ENCODE data around the gene KCNC3. TPM values are rescaled to one million over a fixed set of nuclear protein-coding genes. Genes with fewer than 3 reads are reported as not detected.
A peak's percentile ranks its signal among the peaks of the same experiment; 100 is the strongest.

The KCNC3 gene
- total and polyA plus RNA-seq, 2 donors (not counting 3 experiments of a cell fraction or from before 2014, with no cell fraction given) = 0.22 to 0.91 TPM

DNA sequence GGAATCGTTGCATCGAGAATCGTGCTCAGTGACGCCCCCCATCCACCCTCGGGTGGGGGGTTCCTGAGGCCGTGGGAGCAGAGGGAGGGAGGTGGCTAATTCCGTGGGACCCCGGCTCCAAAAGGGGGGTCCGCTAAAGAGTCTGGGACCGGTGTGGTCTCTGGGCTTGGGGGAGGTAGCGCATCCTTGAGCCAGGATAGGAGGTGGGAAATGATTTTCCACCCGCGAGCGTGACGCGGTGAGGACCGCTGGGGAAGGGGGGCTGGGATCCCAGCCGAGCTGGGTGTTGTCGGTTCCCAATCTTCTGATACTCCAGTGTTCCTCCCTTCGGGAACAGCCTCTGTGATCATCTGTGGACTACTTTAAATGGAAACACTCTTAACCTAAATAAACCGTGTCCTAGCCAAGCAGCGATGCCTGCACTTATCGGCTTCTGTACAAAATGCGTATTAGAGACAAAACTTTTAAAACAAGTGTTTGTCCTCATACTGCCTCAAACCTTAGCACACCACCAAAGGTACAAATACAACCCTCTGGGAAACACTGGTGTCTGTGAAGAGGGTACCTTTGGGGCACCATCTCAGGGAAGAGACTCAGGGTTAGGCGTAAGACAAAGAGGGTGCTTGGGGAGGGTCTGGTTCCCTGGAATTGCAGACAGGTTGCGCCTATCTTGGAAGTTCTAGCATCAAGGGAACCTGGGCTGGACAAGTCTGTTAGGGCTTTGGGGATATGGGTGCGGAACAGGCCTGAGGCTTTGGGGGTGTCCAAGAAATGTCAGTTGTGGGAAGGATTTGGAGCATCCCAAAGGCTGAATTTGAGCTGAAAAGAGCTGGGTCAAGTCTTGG is 16.0 kb downstream of the KCNC3 start:
- Histone ChIP-seq H4K20me1 (replicated peaks; ENCODE audit: control insufficient read depth, extremely low read depth, insufficient read depth, low read length) (no peaks in the 10 kb centered on the region), H3K9ac (replicated peaks; ENCODE audit: extremely low read depth, insufficient read depth, low read length) (no peak overlapping the region), H2AFZ (ENCODE audit: low read depth, low read length) (no peak overlapping the region), H3K36me3 (ENCODE audit: control insufficient read depth in 2 of 2, extremely low read depth in 1 of 2, insufficient read depth in 2 of 2, low read length in 2 of 2) (no peaks in the 10 kb centered on the region), H3K9me3 (replicated peaks; ENCODE audit: control insufficient read depth, insufficient read depth, low read length) (no peaks in the 10 kb centered on the region), H3K79me2 (ENCODE audit: control insufficient read depth, insufficient read depth, low read length) (no peaks in the 10 kb centered on the region), H3K27ac (ENCODE audit: insufficient read depth, low read depth, low read length) (no peak overlapping the region), H3K27me3 (ENCODE audit: control insufficient read depth in 2 of 2, insufficient read depth in 2 of 2, low read length in 2 of 2) (peaks cover 36 to 45% of the 10 kb centered on the region in 2 experiments), H3K4me3 (replicated peaks in 1 of 3; ENCODE audit: insufficient read depth in 1 of 3, low read depth in 1 of 3, low read length in 3 of 3) (no peak overlapping the region), H3K4me1 (ENCODE audit: control insufficient read depth, extremely low read depth, insufficient read depth, low read length) (no peaks in the 10 kb centered on the region), H3K4me2 (ENCODE audit: insufficient read depth, low read length) (no peak overlapping the region), H3K9me1 (replicated peaks; ENCODE audit: control insufficient read depth, extremely low read depth, insufficient read depth, low read length) (no peaks in the 10 kb centered on the region)
- DNase-seq (ENCODE audit: low read depth, low spot score) = no peak
- intact Hi-C loops (cut with micrococcal nuclease) = no loop called here
- dilution Hi-C loops (cut with MboI; ENCODE audit: extremely low pct_ligation_motif_present, low sequenced_read_pairs) = no loop called here
- no TSS peak for BruUV-seq (replicated peaks)
- POLR2A ChIA-PET = no interaction called here
- CTCF ChIA-PET = no interaction called here
- peak; percentile 44 for TF ChIP-seq EZH2 (IDR thresholded peaks at IDR 0.05; ENCODE audit: borderline replicate concordance, low read depth, low read length, severe bottlenecking)
- TF ChIP-seq, protein P1, sequence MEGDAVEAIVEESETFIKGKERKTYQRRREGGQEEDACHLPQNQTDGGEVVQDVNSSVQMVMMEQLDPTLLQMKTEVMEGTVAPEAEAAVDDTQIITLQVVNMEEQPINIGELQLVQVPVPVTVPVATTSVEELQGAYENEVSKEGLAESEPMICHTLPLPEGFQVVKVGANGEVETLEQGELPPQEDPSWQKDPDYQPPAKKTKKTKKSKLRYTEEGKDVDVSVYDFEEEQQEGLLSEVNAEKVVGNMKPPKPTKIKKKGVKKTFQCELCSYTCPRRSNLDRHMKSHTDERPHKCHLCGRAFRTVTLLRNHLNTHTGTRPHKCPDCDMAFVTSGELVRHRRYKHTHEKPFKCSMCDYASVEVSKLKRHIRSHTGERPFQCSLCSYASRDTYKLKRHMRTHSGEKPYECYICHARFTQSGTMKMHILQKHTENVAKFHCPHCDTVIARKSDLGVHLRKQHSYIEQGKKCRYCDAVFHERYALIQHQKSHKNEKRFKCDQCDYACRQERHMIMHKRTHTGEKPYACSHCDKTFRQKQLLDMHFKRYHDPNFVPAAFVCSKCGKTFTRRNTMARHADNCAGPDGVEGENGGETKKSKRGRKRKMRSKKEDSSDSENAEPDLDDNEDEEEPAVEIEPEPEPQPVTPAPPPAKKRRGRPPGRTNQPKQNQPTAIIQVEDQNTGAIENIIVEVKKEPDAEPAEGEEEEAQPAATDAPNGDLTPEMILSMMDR (IDR thresholded peaks at IDR 0.05; ENCODE audit: extremely low read depth in 1 of 2, insufficient read depth in 1 of 2, low read depth in 1 of 2, low read length in 2 of 2) = no peak
- FAIRE-seq = no peak

All from endothelial cell of umbilical vein (primary cell).